GM18499 (cell line): ENCODE results near the gene C1QL4.

Experiments
- ATAC-seq: cut with Tn5 transposase; IDR thresholded peaks from one replicate; pipeline ENCODE4 v1.9.1; 2021; ENCODE audit warnings: moderate number of reproducible peaks; ENCODE audit not compliant: insufficient read depth, unreplicated experiment

Gene C1QL4

GRCh38 chr12:49309386-49309785, 27.6 kb downstream of the C1QL4 start:
- ATAC-seq: no peak

GRCh38 chr12:49305762-49306510, 31.1 kb downstream of the C1QL4 start:
- no peak for ATAC-seq

- no peak for ATAC-seq
Observed at GRCh38 chr12:49304161-49304560, 32.8 kb downstream of the C1QL4 start.

GRCh38 chr12:49301760-49302159, 35.2 kb downstream of the C1QL4 start:
- ATAC-seq: no peak

GRCh38 chr12:49298160-49298559, 38.8 kb downstream of the C1QL4 start:
- no peak for ATAC-seq

GRCh38 chr12:49297695-49298060, 39.3 kb downstream of the C1QL4 start:
- ATAC-seq: no peak

GRCh38 chr12:49296836-49297694, 39.9 kb downstream of the C1QL4 start:
- no peak for ATAC-seq

GRCh38 chr12:49296034-49296835, 40.8 kb downstream of the C1QL4 start:
- ATAC-seq: no peak

- no peak for ATAC-seq
Observed at GRCh38 chr12:49295082-49295936, 41.7 kb downstream of the C1QL4 start, which contains the start of gene PRPH. Gene PRPH (plus strand): TSS chr12:49295147. CDS start chr12:49295201, 54 bp downstream.

- no peak for ATAC-seq
Observed at GRCh38 chr12:49294804-49295081, 42.2 kb downstream of the C1QL4 start.

GRCh38 chr12:49294086-49294803, 42.7 kb downstream of the C1QL4 start:
- ATAC-seq: no peak

- no peak for ATAC-seq
Observed at GRCh38 chr12:49293056-49293956, 43.7 kb downstream of the C1QL4 start.

GRCh38 chr12:49292729-49293055, 44.3 kb downstream of the C1QL4 start:
- no peak for ATAC-seq

GRCh38 chr12:49288922-49289555, 47.9 kb downstream of the C1QL4 start:
- no peak for ATAC-seq

- no peak for ATAC-seq
Observed at GRCh38 chr12:49288412-49288853, 48.6 kb downstream of the C1QL4 start.

- no peak for ATAC-seq
Observed at GRCh38 chr12:49287876-49288275, 49.1 kb downstream of the C1QL4 start.

GRCh38 chr12:49284672-49285071, 52.3 kb downstream of the C1QL4 start:
- no peak for ATAC-seq
